IMR-90 (cell line): Measurements from ENCODE around the gene KAT7. TPM values are rescaled to one million over a fixed set of nuclear protein-coding genes. Genes with fewer than 3 reads are reported as not detected.

Experiments used
- ATAC-seq: fragments of 200-7000 bp; cut with Tn5 transposase; 2 replicates; pipeline ENCODE4 v1.9.1; 2020; ENCODE audit warnings: low read depth, mild to moderate bottlenecking, moderate library complexity
- BruUV-seq: library from RNA; stranded (reverse); fragments of 400-500 nt; replicated peaks from 2 replicates; lab custom pipeline; 2021; lab: Mats Ljungman, UMichigan
- CTCF ChIA-PET: fragments of 300-600 bp; formaldehyde crosslinking; extraction: SDS; loops from one replicate; lab custom pipeline; 2021; ENCODE audit warnings: antibody characterized with exemption; lab: Yijun Ruan, JAX
- POLR2A ChIA-PET: fragments of 300-600 bp; sonication (Branson Sonifier 250); formaldehyde crosslinking; loops from one replicate; lab custom pipeline; 2022; ENCODE audit warnings: antibody characterized with exemption; ENCODE audit not compliant: unreplicated experiment; lab: Charles Lee
- DNase-seq: peaks from one replicate; pipeline ENCODE4 v3.0.0; 2013
- H2AFZ ChIP-seq: replicated peaks from 2 replicates; pipeline ENCODE3; 2013; ENCODE audit warnings: low read length, mild to moderate bottlenecking; ENCODE audit not compliant: poor library complexity
- H2AK5ac ChIP-seq: 2 replicates; pipeline ENCODE4 v1.6.1; 2013; ENCODE audit warnings: low read depth, low read length, inconsistent platforms
- H2AK9ac ChIP-seq: replicated peaks from 2 replicates; pipeline ENCODE3; 2013; ENCODE audit warnings: mild to moderate bottlenecking, low read depth, low read length, moderate library complexity; ENCODE audit not compliant: poor library complexity
- H2BK120ac ChIP-seq: 2 replicates; pipeline ENCODE4 v1.6.1; 2013; ENCODE audit warnings: low read depth, low read length, inconsistent platforms
- H2BK15ac ChIP-seq: 3 replicates; pipeline ENCODE4 v1.6.1; 2013; ENCODE audit warnings: low read depth, low read length, inconsistent platforms
- H2BK20ac ChIP-seq: 2 replicates; pipeline ENCODE4 v1.6.1; 2013; ENCODE audit warnings: low read depth, mild to moderate bottlenecking, inconsistent platforms, low read length, moderate library complexity
- H2BK5ac ChIP-seq: 2 replicates; pipeline ENCODE4 v1.6.1; 2013; ENCODE audit warnings: mild to moderate bottlenecking, low read depth, low read length, inconsistent platforms; ENCODE audit not compliant: poor library complexity, severe bottlenecking
- H3K14ac ChIP-seq: replicated peaks from 2 replicates; pipeline ENCODE4 v1.6.1; 2013; ENCODE audit warnings: low read depth, low read length, inconsistent platforms
- H3K18ac ChIP-seq: 2 replicates; pipeline ENCODE4 v1.6.1; 2013; ENCODE audit warnings: low read depth, low read length, control low read depth
- H3K23ac ChIP-seq: 2 replicates; pipeline ENCODE4 v1.6.1; 2013; ENCODE audit warnings: low read depth, low read length, inconsistent platforms
- H3K27ac ChIP-seq: 2 replicates; pipeline ENCODE4 v1.5.1; 2013; ENCODE audit warnings: mild to moderate bottlenecking, control low read depth, low read length; ENCODE audit not compliant: insufficient read depth
- H3K27me3 ChIP-seq: 2 replicates; pipeline ENCODE4 v1.6.1; 2013; ENCODE audit warnings: low read length; ENCODE audit not compliant: control insufficient read depth, insufficient read depth
- H3K36me3 ChIP-seq: 2 replicates; pipeline ENCODE4 v1.6.1; 2013; ENCODE audit warnings: low read length, mixed read lengths; ENCODE audit not compliant: control insufficient read depth, insufficient read depth
- H3K4ac ChIP-seq: 2 replicates; pipeline ENCODE4 v1.6.1; 2013; ENCODE audit warnings: low read depth, low read length, inconsistent platforms
- H3K4me1 ChIP-seq: 2 replicates; pipeline ENCODE4 v1.6.1; 2013; ENCODE audit warnings: low read length, mixed read lengths; ENCODE audit not compliant: control insufficient read depth, insufficient read depth
- H3K4me2 ChIP-seq: 2 replicates; pipeline ENCODE4 v1.6.1; 2013; ENCODE audit warnings: low read depth, mild to moderate bottlenecking, control low read depth, low read length, moderate library complexity
- H3K4me3 ChIP-seq: 2 replicates; pipeline ENCODE4 v1.5.1; 2013; ENCODE audit warnings: low read depth, mild to moderate bottlenecking, control low read depth, low read length, moderate library complexity; ENCODE audit not compliant: insufficient read depth
- H3K56ac ChIP-seq: 2 replicates; pipeline ENCODE4 v1.6.1; 2013; ENCODE audit warnings: low read length, inconsistent platforms; ENCODE audit not compliant: insufficient read depth; ENCODE audit errors: extremely low read depth
- H3K79me1 ChIP-seq, 2 experiments: 2 replicates each; pipeline ENCODE4 v1.6.1; 2013; ENCODE audit warnings: low read length in 2 of 2, inconsistent platforms in 1 of 2, low read depth in 1 of 2
- H3K9ac ChIP-seq: 2 replicates; pipeline ENCODE4 v1.6.1; 2013; ENCODE audit warnings: low read depth, low read length, control low read depth
- H3K9me1 ChIP-seq: 2 replicates; pipeline ENCODE4 v1.6.1; 2013; ENCODE audit warnings: low read length, inconsistent platforms; ENCODE audit not compliant: insufficient read depth
- H3K9me3 ChIP-seq: 2 replicates; pipeline ENCODE4 v1.6.1; 2013; ENCODE audit warnings: low read length; ENCODE audit not compliant: control insufficient read depth, insufficient read depth
- H4K20me1 ChIP-seq: 2 replicates; pipeline ENCODE4 v1.6.1; 2013; ENCODE audit warnings: low read length, inconsistent platforms; ENCODE audit not compliant: insufficient read depth
- H4K5ac ChIP-seq: 2 replicates; pipeline ENCODE4 v1.6.1; 2013; ENCODE audit warnings: mild to moderate bottlenecking, low read depth, low read length, control low read depth
- H4K8ac ChIP-seq, 2 experiments: 2 replicates each; pipeline ENCODE4 v1.6.1; 2013; ENCODE audit warnings: low read depth in 2 of 2, low read length in 2 of 2, control low read depth in 1 of 2, inconsistent platforms in 1 of 2
- H4K91ac ChIP-seq: 2 replicates; pipeline ENCODE4 v1.6.1; 2013; ENCODE audit warnings: low read depth, low read length, inconsistent platforms; ENCODE audit not compliant: insufficient read depth
- BHLHE40 ChIP-seq: fragments of 150-350 bp; IDR thresholded peaks from 2 replicates; pipeline ENCODE4 v1.6.1; 2016; ENCODE audit warnings: mild to moderate bottlenecking, low read depth, low read length
- CEBPB ChIP-seq: IDR thresholded peaks from 2 replicates; pipeline ENCODE4 v1.6.1; 2012; ENCODE audit warnings: low read depth, low read length, improper control_type of control experiment
- CHD1 ChIP-seq: IDR thresholded peaks from 2 replicates; pipeline ENCODE4 v1.6.1; 2012; ENCODE audit warnings: low read depth, low read length, improper control_type of control experiment
- FOS ChIP-seq: fragments of 150-350 bp; IDR thresholded peaks from 2 replicates; pipeline ENCODE4 v1.6.1; 2016; ENCODE audit warnings: low read depth, low read length
- MAFK ChIP-seq: IDR thresholded peaks from 2 replicates; pipeline ENCODE4 v1.6.1; 2012; ENCODE audit warnings: low read depth, low read length, improper control_type of control experiment
- MAZ ChIP-seq: IDR thresholded peaks from 2 replicates; pipeline ENCODE4 v1.6.1; 2012; ENCODE audit warnings: low read depth, mild to moderate bottlenecking, low read length, improper control_type of control experiment, moderate library complexity, borderline replicate concordance
- MXI1 ChIP-seq: IDR thresholded peaks from 2 replicates; pipeline ENCODE4 v1.6.1; 2012; ENCODE audit warnings: low read depth, mild to moderate bottlenecking, low read length, moderate library complexity, borderline replicate concordance
- NFE2L2 ChIP-seq: fragments of 150-350 bp; IDR thresholded peaks from 2 replicates; pipeline ENCODE4 v1.6.1; 2016; ENCODE audit warnings: low read depth, mild to moderate bottlenecking, low read length
- POLR2A ChIP-seq: IDR thresholded peaks from 2 replicates; pipeline ENCODE4 v1.6.1; 2012; ENCODE audit warnings: mild to moderate bottlenecking, low read depth, low read length
- RAD21 ChIP-seq: IDR thresholded peaks from 2 replicates; pipeline ENCODE4 v1.6.1; 2012; ENCODE audit warnings: low read length, improper control_type of control experiment
- RCOR1 ChIP-seq: IDR thresholded peaks from 2 replicates; pipeline ENCODE4 v1.6.1; 2012; ENCODE audit warnings: mild to moderate bottlenecking, low read length, improper control_type of control experiment; ENCODE audit not compliant: insufficient replicate concordance
- RFX5 ChIP-seq: IDR thresholded peaks from 2 replicates; pipeline ENCODE4 v1.8.0; 2012; ENCODE audit warnings: low read depth, mild to moderate bottlenecking, low read length, moderate library complexity
- SMC3 ChIP-seq: fragments of 150-350 bp; IDR thresholded peaks from 2 replicates; pipeline ENCODE4 v1.6.1; 2016; ENCODE audit warnings: low read depth, mild to moderate bottlenecking, antibody characterized with exemption, low read length, moderate library complexity
- WGBS, 2 experiments: methylation state at CpG; one replicate each; pipeline versions ENCODE4 v1.1.5 to v1.1.7; 2013; ENCODE audit warnings: missing lambda C conversion rate in 2 of 2; ENCODE audit not compliant: insufficient read length in 1 of 2; ENCODE audit errors: extremely low coverage in 2 of 2; 5-methylcytosine and 5-hydroxymethylcytosine counted together
- dilution Hi-C: fragments of 300-500 bp; cut with HindIII; formaldehyde crosslinking; loops from one replicate; pipeline ENCODE4 v1.14.3; 2018; ENCODE audit warnings: low sequenced_read_pairs; ENCODE audit not compliant: unreplicated experiment
- in situ Hi-C: fragments of 300-500 bp; cut with MboI; formaldehyde crosslinking; loops from 3 replicates; pipeline ENCODE4 v1.14.3; 2019; ENCODE audit warnings: low sequenced_read_pairs, inconsistent platforms, mixed read lengths
- intact Hi-C: fragments of 100-400 bp; cut with micrococcal nuclease; formaldehyde crosslinking; loops from 2 replicates; pipeline ENCODE4 v1.10.0; 2022
- polyA plus RNA-seq, 3 experiments: library from polyadenylated mRNA; depleted of rRNA; stranded (reverse); fragments of >200 nt; gene quantifications; 2 replicates each; pipeline ENCODE4 v1.2.3, GENCODE V29; 2012; ENCODE audit warnings: low replicate concordance in 1 of 3
- total RNA-seq: library from RNA; depleted of rRNA; stranded (reverse); fragments of >200 nt; gene quantifications from 2 replicates; pipeline ENCODE4 v1.2.3, GENCODE V29; 2012
- TF ChIP-seq, protein P1 (sequence below): fragments of 150-350 bp; IDR thresholded peaks from 2 replicates; pipeline ENCODE4 v1.6.1; 2016; ENCODE audit warnings: low read depth, mild to moderate bottlenecking, low read length, moderate library complexity, borderline replicate concordance
- TF ChIP-seq, protein P2 (sequence below): fragments of 150-350 bp; IDR thresholded peaks from 2 replicates; pipeline ENCODE4 v1.6.1; 2017; ENCODE audit warnings: mild to moderate bottlenecking, antibody characterized with exemption, low read length, low read depth
- TF ChIP-seq, protein P3 (sequence below): conservative IDR thresholded peaks from 2 replicates; pipeline ENCODE4 v1.5.1; 2012; ENCODE audit warnings: mild to moderate bottlenecking, low read depth, low read length, improper control_type of control experiment

The KAT7 gene
- total and polyA plus RNA-seq, 2 of the 4 experiments (the other 2 are of a cell fraction) = 16.9 to 21.9 TPM

DNA sequence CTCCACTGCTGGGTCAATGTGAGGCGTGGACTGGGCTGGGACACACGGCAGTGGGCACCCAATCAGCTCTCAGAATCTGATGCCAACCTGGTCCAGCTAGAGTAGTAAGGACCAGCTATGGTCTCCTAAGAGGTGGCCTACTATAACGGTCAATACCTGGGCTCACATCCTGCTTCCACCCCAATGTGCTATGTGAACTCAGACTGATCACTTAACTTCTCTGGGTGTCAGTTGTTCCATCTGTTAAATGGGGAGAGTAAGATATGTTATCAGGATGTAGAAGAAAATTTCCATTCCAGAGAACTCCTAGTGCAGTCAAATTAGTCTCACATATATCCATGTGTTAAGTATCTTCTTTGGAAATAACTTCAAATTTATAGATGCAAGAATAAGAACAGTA is 38.8 kb upstream of the KAT7 start:
- no peak for DNase-seq
- Histone ChIP-seq H3K23ac (no peak overlapping the region), H3K18ac (no peak overlapping the region), H3K9me1 (0 out of 2 replicates have a peak, but pooled peaks cover 3% of the 10 kb centered on the region), H3K36me3 (no peaks in the 10 kb centered on the region), H4K8ac (no peak overlapping the region), H2BK20ac (no peak overlapping the region), H3K4me2 (no peak overlapping the region), H3K27me3 (peaks cover 1% of the 10 kb centered on the region; the same call in 1 of the 2 replicates), H2AFZ (no peak overlapping the region), H3K4me3 (no peak overlapping the region), H3K9ac (no peak overlapping the region), H2BK120ac (no peak overlapping the region), H3K9me3 (no peaks in the 10 kb centered on the region), H2AK9ac (no peak overlapping the region), H3K14ac (no peak overlapping the region), H2BK15ac (no peak overlapping the region), H4K91ac (no peak overlapping the region), H3K4me1 (no peaks in the 10 kb centered on the region), H3K27ac (no peak overlapping the region), H2AK5ac (no peak overlapping the region), H2BK5ac (no peak overlapping the region), H4K5ac (no peak overlapping the region), H3K4ac (no peak overlapping the region), H3K56ac (no peak overlapping the region), H4K20me1 (no peaks in the 10 kb centered on the region), H3K79me1 (no peaks in the 10 kb centered on the region)
- CTCF ChIA-PET = no interaction called here
- no CpG with 5 or more reads among the region's 3 CpGs for WGBS, 2 experiments
- in situ Hi-C loops = no loop called here
- TF ChIP-seq FOS (no peak), RFX5 (no peak), RCOR1 (no peak), CHD1 (no peak), CEBPB (no peak), POLR2A (no peak), RAD21 (no peak), BHLHE40 (no peak), MAFK (no peak), MAZ (no peak), NFE2L2 (no peak), MXI1 (no peak), SMC3 (no peak)
- TF ChIP-seq, protein P1, sequence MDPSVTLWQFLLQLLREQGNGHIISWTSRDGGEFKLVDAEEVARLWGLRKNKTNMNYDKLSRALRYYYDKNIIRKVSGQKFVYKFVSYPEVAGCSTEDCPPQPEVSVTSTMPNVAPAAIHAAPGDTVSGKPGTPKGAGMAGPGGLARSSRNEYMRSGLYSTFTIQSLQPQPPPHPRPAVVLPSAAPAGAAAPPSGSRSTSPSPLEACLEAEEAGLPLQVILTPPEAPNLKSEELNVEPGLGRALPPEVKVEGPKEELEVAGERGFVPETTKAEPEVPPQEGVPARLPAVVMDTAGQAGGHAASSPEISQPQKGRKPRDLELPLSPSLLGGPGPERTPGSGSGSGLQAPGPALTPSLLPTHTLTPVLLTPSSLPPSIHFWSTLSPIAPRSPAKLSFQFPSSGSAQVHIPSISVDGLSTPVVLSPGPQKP = no peak
- TF ChIP-seq, protein P2, sequence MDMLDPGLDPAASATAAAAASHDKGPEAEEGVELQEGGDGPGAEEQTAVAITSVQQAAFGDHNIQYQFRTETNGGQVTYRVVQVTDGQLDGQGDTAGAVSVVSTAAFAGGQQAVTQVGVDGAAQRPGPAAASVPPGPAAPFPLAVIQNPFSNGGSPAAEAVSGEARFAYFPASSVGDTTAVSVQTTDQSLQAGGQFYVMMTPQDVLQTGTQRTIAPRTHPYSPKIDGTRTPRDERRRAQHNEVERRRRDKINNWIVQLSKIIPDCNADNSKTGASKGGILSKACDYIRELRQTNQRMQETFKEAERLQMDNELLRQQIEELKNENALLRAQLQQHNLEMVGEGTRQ = no peak
- TF ChIP-seq, protein P3, sequence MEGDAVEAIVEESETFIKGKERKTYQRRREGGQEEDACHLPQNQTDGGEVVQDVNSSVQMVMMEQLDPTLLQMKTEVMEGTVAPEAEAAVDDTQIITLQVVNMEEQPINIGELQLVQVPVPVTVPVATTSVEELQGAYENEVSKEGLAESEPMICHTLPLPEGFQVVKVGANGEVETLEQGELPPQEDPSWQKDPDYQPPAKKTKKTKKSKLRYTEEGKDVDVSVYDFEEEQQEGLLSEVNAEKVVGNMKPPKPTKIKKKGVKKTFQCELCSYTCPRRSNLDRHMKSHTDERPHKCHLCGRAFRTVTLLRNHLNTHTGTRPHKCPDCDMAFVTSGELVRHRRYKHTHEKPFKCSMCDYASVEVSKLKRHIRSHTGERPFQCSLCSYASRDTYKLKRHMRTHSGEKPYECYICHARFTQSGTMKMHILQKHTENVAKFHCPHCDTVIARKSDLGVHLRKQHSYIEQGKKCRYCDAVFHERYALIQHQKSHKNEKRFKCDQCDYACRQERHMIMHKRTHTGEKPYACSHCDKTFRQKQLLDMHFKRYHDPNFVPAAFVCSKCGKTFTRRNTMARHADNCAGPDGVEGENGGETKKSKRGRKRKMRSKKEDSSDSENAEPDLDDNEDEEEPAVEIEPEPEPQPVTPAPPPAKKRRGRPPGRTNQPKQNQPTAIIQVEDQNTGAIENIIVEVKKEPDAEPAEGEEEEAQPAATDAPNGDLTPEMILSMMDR = no peak
- dilution Hi-C loops = no loop called here
- BruUV-seq = no TSS peak
- POLR2A ChIA-PET = no interaction called here
- no peak for ATAC-seq
- intact Hi-C loops = no loop called here
